ENCODE data around the gene PSMC6. TPM values are rescaled to one million over a fixed set of nuclear protein-coding genes. Genes with fewer than 3 reads are reported as not detected.

Gene PSMC6
- total and polyA plus RNA-seq, 2 of the 13 experiments (the other 11 are each of a cell fraction or from before 2014, with no cell fraction given) = 90.0 to 210 TPM

- TF ChIP-seq HMGXB4 (CRISPR knock-in tag; IDR thresholded peaks at IDR 0.05; ENCODE audit: borderline replicate concordance in 1 of 2, low read depth in 1 of 2) = peak in 1 of 2 experiments; percentile 78; a peak in 2 of 4 replicates
- TF ChIP-seq PBX2 (CRISPR knock-in tag; IDR thresholded peaks at IDR 0.05) = no peak
- no peak; the same call in 1 of the 2 replicates for TF ChIP-seq YEATS4 (CRISPR knock-in tag; IDR thresholded peaks at IDR 0.05; ENCODE audit: borderline replicate concordance)
- peak; percentile 80; the same call in 1 of the 2 replicates for TF ChIP-seq ZNF724P (CRISPR knock-in tag; IDR thresholded peaks at IDR 0.05; ENCODE audit: borderline replicate concordance)
- TF ChIP-seq FOXA1 (IDR thresholded peaks at IDR 0.05) = no peak
- TF ChIP-seq FOXA1 (CRISPR knock-in tag; IDR thresholded peaks at IDR 0.05) = peak; percentile 28; the same call in 1 of the 2 replicates
- no peak for TF ChIP-seq ZNF552 (CRISPR knock-in tag; IDR thresholded peaks at IDR 0.05; ENCODE audit: borderline replicate concordance)
- TF ChIP-seq HES4 (CRISPR knock-in tag; IDR thresholded peaks at IDR 0.05; ENCODE audit: borderline replicate concordance) = peak; percentile 54; the same call in 1 of the 2 replicates
- TF ChIP-seq ZBTB21 (CRISPR knock-in tag; IDR thresholded peaks at IDR 0.05) = no peak
- peak; percentile 17; the same call in 1 of the 2 replicates for TF ChIP-seq ZSCAN25 (CRISPR knock-in tag; IDR thresholded peaks at IDR 0.05)
- TF ChIP-seq ZNF75D (CRISPR knock-in tag; IDR thresholded peaks at IDR 0.05; ENCODE audit: borderline replicate concordance) = no peak
- 0 out of 2 replicates have a peak, but pooled peaks have one; percentile 10 for TF ChIP-seq ZNF317 (CRISPR knock-in tag; IDR thresholded peaks at IDR 0.05)
- TF ChIP-seq IKZF1 (IDR thresholded peaks at IDR 0.05) = no peak
- 0 out of 2 replicates have a peak, but pooled peaks have one; percentile 32 for TF ChIP-seq ARID5B (CRISPR knock-in tag; IDR thresholded peaks at IDR 0.05)
- no peak for TF ChIP-seq ZNF383 (CRISPR knock-in tag; IDR thresholded peaks at IDR 0.05; ENCODE audit: borderline replicate concordance)
- TF ChIP-seq FOXA3 (CRISPR knock-in tag; IDR thresholded peaks at IDR 0.05) = no peak
- no peak; the same call in 1 of the 2 replicates for TF ChIP-seq KAT7 (CRISPR knock-in tag; IDR thresholded peaks at IDR 0.05; ENCODE audit: borderline replicate concordance)
- TF ChIP-seq ZNF563 (CRISPR knock-in tag; IDR thresholded peaks at IDR 0.05) = no peak
- no peak for TF ChIP-seq TGIF2 (CRISPR knock-in tag; IDR thresholded peaks at IDR 0.05)
- no peak for TF ChIP-seq ZNF576 (CRISPR knock-in tag; IDR thresholded peaks at IDR 0.05)
- no peak for TF ChIP-seq CCAR2 (optimal IDR thresholded peaks at IDR 0.05; ENCODE audit: low read depth, low read length)
- TF ChIP-seq BRF2 (CRISPR knock-in tag; IDR thresholded peaks at IDR 0.05) = no peak
- no peak for TF ChIP-seq PLRG1 (conservative IDR thresholded peaks at IDR 0.05)
These were observed 12.1 kb upstream of the PSMC6 start (continued) for GRCh38 chr14:52694761-52695480.

Data from HepG2 (cell line).